Measurements from ENCODE around the gene RANBP9.

DNA sequence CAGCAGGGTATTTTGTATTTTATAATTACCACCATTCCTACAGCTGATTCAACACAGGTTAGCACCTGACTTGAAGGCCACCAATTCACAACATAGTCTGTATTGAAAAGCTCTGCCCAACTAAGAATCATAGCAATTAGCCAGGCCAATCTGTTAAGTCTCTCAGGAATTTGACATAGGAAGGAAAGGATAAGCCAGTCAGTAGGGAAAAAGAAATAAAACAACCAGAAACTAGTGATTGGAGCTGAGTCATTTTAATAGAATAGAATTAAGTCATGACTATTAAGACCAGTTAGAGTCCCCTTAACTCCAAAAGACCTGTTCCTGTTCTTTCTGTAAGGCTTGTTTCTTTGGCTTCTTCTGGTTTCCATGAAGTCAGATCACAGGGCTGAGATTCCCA lies 8.1 kb downstream of the RANBP9 start:
- TF ChIP-seq, protein P1, sequence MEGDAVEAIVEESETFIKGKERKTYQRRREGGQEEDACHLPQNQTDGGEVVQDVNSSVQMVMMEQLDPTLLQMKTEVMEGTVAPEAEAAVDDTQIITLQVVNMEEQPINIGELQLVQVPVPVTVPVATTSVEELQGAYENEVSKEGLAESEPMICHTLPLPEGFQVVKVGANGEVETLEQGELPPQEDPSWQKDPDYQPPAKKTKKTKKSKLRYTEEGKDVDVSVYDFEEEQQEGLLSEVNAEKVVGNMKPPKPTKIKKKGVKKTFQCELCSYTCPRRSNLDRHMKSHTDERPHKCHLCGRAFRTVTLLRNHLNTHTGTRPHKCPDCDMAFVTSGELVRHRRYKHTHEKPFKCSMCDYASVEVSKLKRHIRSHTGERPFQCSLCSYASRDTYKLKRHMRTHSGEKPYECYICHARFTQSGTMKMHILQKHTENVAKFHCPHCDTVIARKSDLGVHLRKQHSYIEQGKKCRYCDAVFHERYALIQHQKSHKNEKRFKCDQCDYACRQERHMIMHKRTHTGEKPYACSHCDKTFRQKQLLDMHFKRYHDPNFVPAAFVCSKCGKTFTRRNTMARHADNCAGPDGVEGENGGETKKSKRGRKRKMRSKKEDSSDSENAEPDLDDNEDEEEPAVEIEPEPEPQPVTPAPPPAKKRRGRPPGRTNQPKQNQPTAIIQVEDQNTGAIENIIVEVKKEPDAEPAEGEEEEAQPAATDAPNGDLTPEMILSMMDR (IDR thresholded peaks at IDR 0.05), result no peak
- no peak for TF ChIP-seq POLR2A (IDR thresholded peaks at IDR 0.05)

Data from right lobe of liver (tissue), 4 donors.